Measurements from ENCODE around the gene RMND1.

RMND1 gene

DNA sequence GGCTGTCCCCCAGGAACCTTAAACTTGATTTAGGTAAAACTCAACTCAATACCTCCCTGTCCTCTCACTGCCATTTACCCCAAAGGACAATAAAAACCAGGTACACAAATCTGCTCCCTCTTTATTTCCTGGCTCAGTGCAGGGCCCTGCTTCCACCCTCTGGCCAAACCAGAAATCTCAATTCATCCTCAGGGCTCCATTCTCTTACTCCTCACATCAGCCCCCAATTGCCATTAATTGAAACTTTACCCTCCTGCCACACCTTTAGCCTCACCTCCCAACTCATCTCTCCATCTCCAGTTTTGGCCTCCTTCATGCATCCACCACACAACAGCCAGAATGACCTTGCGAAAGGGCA, 71.1 kb downstream of the RMND1 start:
- Mint-ChIP-seq H3K36me3 (ENCODE audit: low read depth) (peaks cover 12% of the 10 kb centered on the region), H3K27me3 (ENCODE audit: low read depth) (no peaks in the 10 kb centered on the region), H3K4me1 (peaks cover 4% of the 10 kb centered on the region), H3K4me3 (no peak overlapping the region), H3K27ac (peak overlapping the region in 2 of 3 experiments; percentile 11 to 30), H3K9me3 (no peaks in the 10 kb centered on the region)
- TF ChIP-seq, protein P1, sequence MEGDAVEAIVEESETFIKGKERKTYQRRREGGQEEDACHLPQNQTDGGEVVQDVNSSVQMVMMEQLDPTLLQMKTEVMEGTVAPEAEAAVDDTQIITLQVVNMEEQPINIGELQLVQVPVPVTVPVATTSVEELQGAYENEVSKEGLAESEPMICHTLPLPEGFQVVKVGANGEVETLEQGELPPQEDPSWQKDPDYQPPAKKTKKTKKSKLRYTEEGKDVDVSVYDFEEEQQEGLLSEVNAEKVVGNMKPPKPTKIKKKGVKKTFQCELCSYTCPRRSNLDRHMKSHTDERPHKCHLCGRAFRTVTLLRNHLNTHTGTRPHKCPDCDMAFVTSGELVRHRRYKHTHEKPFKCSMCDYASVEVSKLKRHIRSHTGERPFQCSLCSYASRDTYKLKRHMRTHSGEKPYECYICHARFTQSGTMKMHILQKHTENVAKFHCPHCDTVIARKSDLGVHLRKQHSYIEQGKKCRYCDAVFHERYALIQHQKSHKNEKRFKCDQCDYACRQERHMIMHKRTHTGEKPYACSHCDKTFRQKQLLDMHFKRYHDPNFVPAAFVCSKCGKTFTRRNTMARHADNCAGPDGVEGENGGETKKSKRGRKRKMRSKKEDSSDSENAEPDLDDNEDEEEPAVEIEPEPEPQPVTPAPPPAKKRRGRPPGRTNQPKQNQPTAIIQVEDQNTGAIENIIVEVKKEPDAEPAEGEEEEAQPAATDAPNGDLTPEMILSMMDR (IDR thresholded peaks at IDR 0.05; ENCODE audit: unreplicated experiment in 3 of 3), result no peak

DNA sequence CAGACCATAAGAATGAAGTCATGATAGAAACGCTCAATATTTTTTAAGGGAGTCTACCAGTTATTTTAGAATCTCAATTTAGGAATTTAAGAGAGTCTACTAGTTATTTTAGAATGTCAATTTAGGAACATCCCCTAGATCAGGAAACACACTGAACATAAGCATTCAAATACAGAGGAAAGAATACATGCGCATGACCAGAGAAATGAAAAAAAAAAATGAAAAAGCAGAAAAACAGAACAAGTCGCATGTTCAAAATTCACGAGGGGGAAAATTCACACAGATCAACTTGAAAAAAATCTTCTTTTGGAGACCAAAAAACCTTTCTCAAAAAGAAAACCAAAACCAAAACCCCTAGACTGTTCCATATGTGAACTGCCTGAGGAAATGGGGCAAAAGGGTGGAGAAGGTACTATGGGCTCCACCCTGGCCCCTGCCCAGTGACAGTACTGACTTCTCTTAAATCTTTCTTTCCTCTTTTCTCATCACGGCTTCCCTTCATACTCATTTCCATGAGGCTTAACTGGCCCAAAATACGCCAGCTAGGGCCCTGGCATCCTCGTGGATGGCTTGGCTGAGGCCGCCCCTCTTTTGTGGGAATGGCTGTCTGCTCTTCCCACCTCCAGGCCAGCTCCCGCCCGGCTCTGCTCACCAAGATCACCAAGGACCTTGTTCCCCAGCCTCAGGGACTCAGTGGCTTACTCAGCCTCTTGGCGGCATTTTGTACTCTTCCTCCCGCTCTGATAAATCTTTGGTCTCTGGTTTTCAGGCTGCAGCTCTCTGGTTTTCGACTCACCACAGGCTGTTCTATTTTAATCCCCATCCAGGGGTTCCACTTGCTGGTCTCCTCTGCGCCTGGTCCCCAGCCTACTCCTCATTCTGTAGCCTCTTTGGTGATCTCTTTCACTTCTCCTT, 71.7 kb downstream of the RMND1 start:
- no peak overlapping the region for H3K4me3 Mint-ChIP-seq
- peaks cover 12% of the 10 kb centered on the region for H3K36me3 Mint-ChIP-seq (ENCODE audit: low read depth)
- H3K27me3 Mint-ChIP-seq (ENCODE audit: low read depth), result no peaks in the 10 kb centered on the region
- TF ChIP-seq, protein P1 (IDR thresholded peaks at IDR 0.05; ENCODE audit: unreplicated experiment in 3 of 3), result no peak
- H3K27ac Mint-ChIP-seq, result peak overlapping the region in 1 of 3 experiments; percentile 30
- peaks cover 4% of the 10 kb centered on the region for H3K4me1 Mint-ChIP-seq
- peaks cover under 1% of the 10 kb centered on the region for H3K9me3 Mint-ChIP-seq

DNA sequence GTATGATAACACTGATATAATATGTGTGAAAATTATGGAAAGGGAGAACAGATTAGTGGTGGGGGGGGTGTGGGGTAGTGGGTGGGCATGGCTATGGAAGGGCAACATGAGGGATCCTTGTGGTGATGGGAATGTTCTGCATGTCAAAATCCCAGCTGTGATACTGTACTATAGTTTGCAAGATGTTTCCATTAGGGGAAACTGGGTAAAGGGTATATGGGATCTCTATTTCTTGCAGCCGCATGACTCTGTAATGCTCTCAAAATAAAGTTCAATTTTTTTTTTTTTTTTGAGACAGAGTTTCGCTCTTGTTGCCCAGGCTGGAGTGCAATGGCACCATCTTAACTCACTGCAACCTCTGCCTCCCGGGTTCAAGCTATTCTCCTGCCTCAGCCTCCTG, 74.8 kb downstream of the RMND1 start:
- H3K36me3 Mint-ChIP-seq (ENCODE audit: low read depth), result peaks cover 19% of the 10 kb centered on the region
- no peak overlapping the region for H3K4me3 Mint-ChIP-seq

DNA sequence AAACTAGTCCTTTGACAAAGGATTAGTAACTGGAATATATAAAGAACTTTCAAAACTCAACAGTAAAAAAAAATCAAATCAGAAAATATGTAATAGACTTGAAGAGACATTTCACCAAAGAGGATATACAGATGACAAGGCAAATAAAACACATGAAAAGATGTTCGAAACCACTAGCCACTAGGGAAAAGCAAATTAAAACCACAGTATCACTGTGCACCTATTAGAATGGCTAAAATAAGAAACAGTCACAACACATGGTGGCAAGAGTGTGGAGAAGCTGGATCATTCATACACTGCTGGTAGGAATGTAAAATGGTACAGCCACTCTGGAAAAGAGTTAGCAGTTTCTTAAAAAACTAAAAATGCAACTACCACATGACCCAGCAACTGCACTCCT, 75.5 kb downstream of the RMND1 start:
- Mint-ChIP-seq H3K36me3 (ENCODE audit: low read depth) (peaks cover 25% of the 10 kb centered on the region), H3K27me3 (ENCODE audit: low read depth) (no peaks in the 10 kb centered on the region), H3K4me3 (no peak overlapping the region), H3K27ac (no peak overlapping the region), H3K4me1 (peaks cover 22% of the 10 kb centered on the region), H3K9me3 (peaks cover 2% of the 10 kb centered on the region)
- TF ChIP-seq, protein P1 (IDR thresholded peaks at IDR 0.05; ENCODE audit: unreplicated experiment in 3 of 3), result no peak

More for the DNA sequence above, 74.8 kb downstream of the RMND1 start:
- no peak overlapping the region for H3K27ac Mint-ChIP-seq
- TF ChIP-seq, protein P1 (IDR thresholded peaks at IDR 0.05; ENCODE audit: unreplicated experiment in 3 of 3), result no peak
- H3K4me1 Mint-ChIP-seq, result peaks cover 15% of the 10 kb centered on the region
- H3K27me3 Mint-ChIP-seq (ENCODE audit: low read depth), result no peaks in the 10 kb centered on the region
- H3K9me3 Mint-ChIP-seq, result peaks cover 2% of the 10 kb centered on the region

DNA sequence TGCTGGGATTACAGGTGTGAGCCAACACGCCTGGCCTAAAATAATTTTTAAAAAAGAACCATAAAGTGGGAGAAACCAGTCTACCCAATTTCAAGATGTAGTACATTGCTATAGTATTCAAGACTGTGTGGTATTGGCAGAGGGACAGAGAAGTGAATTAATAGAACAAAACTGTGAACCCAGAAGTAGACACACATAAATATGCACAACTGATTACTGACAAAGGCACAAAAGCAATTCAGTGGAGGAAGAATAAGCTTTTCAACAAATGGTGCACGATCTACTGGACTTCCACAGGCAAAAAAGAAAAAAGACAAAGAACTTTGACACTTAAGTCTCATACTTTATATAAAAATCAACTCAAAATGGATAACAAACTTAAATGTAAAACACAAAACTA, 76.1 kb downstream of the RMND1 start:
- peaks cover 30% of the 10 kb centered on the region for H3K36me3 Mint-ChIP-seq (ENCODE audit: low read depth)
- TF ChIP-seq, protein P1 (IDR thresholded peaks at IDR 0.05; ENCODE audit: unreplicated experiment in 3 of 3), result no peak
- H3K27me3 Mint-ChIP-seq (ENCODE audit: low read depth), result no peaks in the 10 kb centered on the region
- H3K4me1 Mint-ChIP-seq, result peaks cover 21% of the 10 kb centered on the region
- peaks cover 2% of the 10 kb centered on the region for H3K9me3 Mint-ChIP-seq
- no peak overlapping the region for H3K27ac Mint-ChIP-seq
- no peak overlapping the region for H3K4me3 Mint-ChIP-seq
